ENCODE results near the gene RIMBP2. TPM values are rescaled to one million over a fixed set of nuclear protein-coding genes. Genes with fewer than 3 reads are reported as not detected.

The RIMBP2 gene
- total and polyA plus RNA-seq, 9 of the 15 experiments (the other 6 are each of a cell fraction or from before 2014, with no cell fraction given) = not detected

DNA sequence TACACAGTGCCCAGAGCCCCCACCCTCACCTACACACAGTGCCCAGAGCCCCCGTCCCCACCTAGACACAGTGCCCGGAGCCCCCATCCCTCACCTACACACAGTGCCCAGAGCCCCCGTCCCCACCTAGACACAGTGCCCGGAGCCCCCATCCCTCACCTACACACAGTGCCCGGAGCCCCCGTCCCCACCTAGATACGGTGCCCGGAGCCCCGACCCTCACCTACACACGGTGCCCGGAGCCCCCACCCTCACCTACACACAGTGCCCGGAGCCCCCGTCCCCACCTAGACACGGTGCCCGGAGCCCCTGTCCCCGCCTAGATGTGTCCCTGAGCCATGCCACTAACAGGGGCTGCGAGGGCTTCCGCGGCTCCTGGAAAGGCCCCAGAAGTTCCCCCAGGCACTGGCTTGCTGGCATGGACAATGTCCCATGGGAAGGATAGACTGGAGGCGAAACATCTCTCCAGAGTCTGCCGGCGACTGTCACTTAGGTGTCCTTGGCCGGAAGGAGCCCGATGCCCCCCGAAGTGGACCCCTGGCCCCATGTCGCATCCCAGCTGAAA, 232.4 kb downstream of the RIMBP2 start:
- DNase-seq (ENCODE audit: extremely low read depth in 1 of 4, low spot score in 3 of 4) (no peak), FAIRE-seq (no peak), ATAC-seq (no peak)
- WGBS (ENCODE audit: insufficient coverage, low coverage, missing lambda C conversion rate) = 3% methylated on average over 13 of the region's 26 CpGs
- no peaks in the 10 kb centered on the region for H3K9me1 ChIP-seq (ENCODE audit: control insufficient read depth, insufficient read depth, low read length)
- no peaks in the 10 kb centered on the region for H3K9me3 ChIP-seq (replicated peaks; ENCODE audit: control insufficient read depth, insufficient read depth, low read depth, low read length)
- H3K27me3 ChIP-seq (ENCODE audit: control insufficient read depth in 2 of 2, insufficient read depth in 2 of 2, low read length in 2 of 2) = peaks cover 9 to 53% of the 10 kb centered on the region in 2 experiments; a peak in 4 of 5 replicates
- ChIA-PET POLR2A (no interaction called here), CTCF (ENCODE audit: low intra/inter-chr PET ratio) (no interaction called here)
- in situ Hi-C loops (cut with MboI) = no loop called here
- H3K36me3 ChIP-seq (ENCODE audit: control insufficient read depth, insufficient read depth, low read length) = no peaks in the 10 kb centered on the region
- no peak overlapping the region for H2AFZ ChIP-seq (ENCODE audit: low read depth, low read length)
- no peaks in the 10 kb centered on the region for H4K20me1 ChIP-seq (replicated peaks; ENCODE audit: control insufficient read depth, insufficient read depth, low read length)
- H3K4me1 ChIP-seq (replicated peaks in 1 of 2; ENCODE audit: control insufficient read depth in 2 of 2, insufficient read depth in 2 of 2, low read length in 2 of 2) = no peaks in the 10 kb centered on the region
- BruUV-seq (replicated peaks) = no TSS peak
- H3K9ac ChIP-seq (ENCODE audit: insufficient read depth in 1 of 2, low read depth in 2 of 2, low read length in 2 of 2) = no peak overlapping the region
- H3K4me2 ChIP-seq (ENCODE audit: insufficient read depth, low read length) = no peak overlapping the region
- TF ChIP-seq HEY1 (CRISPR knock-in tag; IDR thresholded peaks at IDR 0.05; ENCODE audit: borderline replicate concordance) (no peak), SOX6 (IDR thresholded peaks at IDR 0.05) (no peak), FOXA3 (CRISPR knock-in tag; conservative IDR thresholded peaks at IDR 0.05 in 1 of 2, IDR thresholded peaks at IDR 0.05 in 1 of 2) (no peak), KAT2B (IDR thresholded peaks at IDR 0.05; ENCODE audit: low read depth, low read length) (no peak), PTBP1 (IDR thresholded peaks at IDR 0.05; ENCODE audit: low read depth, low read length) (no peak), SMARCB1 (IDR thresholded peaks at IDR 0.05; ENCODE audit: insufficient read length, low read depth) (no peak)
- H3K27ac ChIP-seq (ENCODE audit: extremely low read depth, low read depth, low read length) = no peak overlapping the region
- intact Hi-C loops (cut with micrococcal nuclease) = no loop called here
- H3K4me3 ChIP-seq = no peak overlapping the region
- H3K79me2 ChIP-seq (ENCODE audit: control insufficient read depth, insufficient read depth, low read length) = no peaks in the 10 kb centered on the region

DNA sequence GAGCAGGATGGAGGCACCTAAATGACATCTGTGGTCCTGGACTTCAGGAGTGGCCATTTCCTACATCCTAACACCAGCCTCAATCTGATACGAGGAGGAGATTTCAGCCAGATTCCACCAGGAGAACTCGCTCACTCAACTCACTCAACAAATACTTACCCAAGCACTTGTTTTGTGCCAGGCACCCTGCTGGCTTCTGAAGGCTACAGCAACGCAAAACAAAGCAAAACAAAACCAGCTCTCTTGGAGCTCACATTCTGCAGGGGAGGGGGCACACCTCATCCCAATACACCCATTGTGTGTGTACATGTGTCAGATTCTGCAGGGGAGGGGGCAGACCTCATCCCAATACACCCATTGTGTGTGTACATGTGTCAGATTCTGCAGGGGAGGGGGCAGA, 233.7 kb downstream of the RIMBP2 start:
- in situ Hi-C loops (cut with MboI) (no loop called here), intact Hi-C loops (cut with micrococcal nuclease) (no loop called here)
- no peaks in the 10 kb centered on the region for H3K9me3 ChIP-seq (replicated peaks; ENCODE audit: control insufficient read depth, insufficient read depth, low read depth, low read length)
- no peaks in the 10 kb centered on the region for H3K36me3 ChIP-seq (ENCODE audit: control insufficient read depth, insufficient read depth, low read length)
- no peaks in the 10 kb centered on the region for H3K4me1 ChIP-seq (replicated peaks in 1 of 2; ENCODE audit: control insufficient read depth in 2 of 2, insufficient read depth in 2 of 2, low read length in 2 of 2)
- no TSS peak for BruUV-seq (replicated peaks)
- no peak overlapping the region for H3K4me3 ChIP-seq
- H4K20me1 ChIP-seq (replicated peaks; ENCODE audit: control insufficient read depth, insufficient read depth, low read length) = no peaks in the 10 kb centered on the region
- H2AFZ ChIP-seq (ENCODE audit: low read depth, low read length) = no peak overlapping the region
- CTCF ChIA-PET (ENCODE audit: low intra/inter-chr PET ratio) = no interaction called here
- 0% methylated on average over 3 of the region's 3 CpGs for WGBS (ENCODE audit: insufficient coverage, low coverage, missing lambda C conversion rate)
- H3K4me2 ChIP-seq (ENCODE audit: insufficient read depth, low read length) = no peak overlapping the region
- no peak overlapping the region for H3K9ac ChIP-seq (ENCODE audit: insufficient read depth in 1 of 2, low read depth in 2 of 2, low read length in 2 of 2)
- H3K79me2 ChIP-seq (ENCODE audit: control insufficient read depth, insufficient read depth, low read length) = no peaks in the 10 kb centered on the region
- no peak for ATAC-seq
- no peak overlapping the region for H3K27ac ChIP-seq (ENCODE audit: extremely low read depth, low read depth, low read length)
- POLR2A ChIA-PET = no interaction called here
- H3K27me3 ChIP-seq (ENCODE audit: control insufficient read depth in 2 of 2, insufficient read depth in 2 of 2, low read length in 2 of 2) = peaks cover 16 to 61% of the 10 kb centered on the region in 2 experiments
- H3K9me1 ChIP-seq (ENCODE audit: control insufficient read depth, insufficient read depth, low read length) = no peaks in the 10 kb centered on the region
- no peak for FAIRE-seq
- DNase-seq (ENCODE audit: extremely low read depth in 1 of 4, low spot score in 3 of 4) = no peak
- TF ChIP-seq TSC22D4 (tag; IDR thresholded peaks at IDR 0.05) (no peak), LEF1 (IDR thresholded peaks at IDR 0.05) (no peak), POLR3G (IDR thresholded peaks at IDR 0.05; ENCODE audit: extremely low read depth, insufficient read length, insufficient replicate concordance) (no peak), KAT2B (IDR thresholded peaks at IDR 0.05; ENCODE audit: low read depth, low read length) (no peak), GABPB2 (CRISPR knock-in tag; conservative IDR thresholded peaks at IDR 0.05) (no peak), ERF (CRISPR knock-in tag; IDR thresholded peaks at IDR 0.05) (no peak), MAFK (IDR thresholded peaks at IDR 0.05; ENCODE audit: low read length) (no peak)
- TF ChIP-seq, protein P1, sequence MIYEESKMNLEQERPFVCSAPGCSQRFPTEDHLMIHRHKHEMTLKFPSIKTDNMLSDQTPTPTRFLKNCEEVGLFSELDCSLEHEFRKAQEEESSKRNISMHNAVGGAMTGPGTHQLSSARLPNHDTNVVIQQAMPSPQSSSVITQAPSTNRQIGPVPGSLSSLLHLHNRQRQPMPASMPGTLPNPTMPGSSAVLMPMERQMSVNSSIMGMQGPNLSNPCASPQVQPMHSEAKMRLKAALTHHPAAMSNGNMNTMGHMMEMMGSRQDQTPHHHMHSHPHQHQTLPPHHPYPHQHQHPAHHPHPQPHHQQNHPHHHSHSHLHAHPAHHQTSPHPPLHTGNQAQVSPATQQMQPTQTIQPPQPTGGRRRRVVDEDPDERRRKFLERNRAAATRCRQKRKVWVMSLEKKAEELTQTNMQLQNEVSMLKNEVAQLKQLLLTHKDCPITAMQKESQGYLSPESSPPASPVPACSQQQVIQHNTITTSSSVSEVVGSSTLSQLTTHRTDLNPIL (CRISPR knock-in tag; IDR thresholded peaks at IDR 0.05) = no peak
- TF ChIP-seq, protein P2, sequence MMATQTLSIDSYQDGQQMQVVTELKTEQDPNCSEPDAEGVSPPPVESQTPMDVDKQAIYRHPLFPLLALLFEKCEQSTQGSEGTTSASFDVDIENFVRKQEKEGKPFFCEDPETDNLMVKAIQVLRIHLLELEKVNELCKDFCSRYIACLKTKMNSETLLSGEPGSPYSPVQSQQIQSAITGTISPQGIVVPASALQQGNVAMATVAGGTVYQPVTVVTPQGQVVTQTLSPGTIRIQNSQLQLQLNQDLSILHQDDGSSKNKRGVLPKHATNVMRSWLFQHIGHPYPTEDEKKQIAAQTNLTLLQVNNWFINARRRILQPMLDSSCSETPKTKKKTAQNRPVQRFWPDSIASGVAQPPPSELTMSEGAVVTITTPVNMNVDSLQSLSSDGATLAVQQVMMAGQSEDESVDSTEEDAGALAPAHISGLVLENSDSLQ (IDR thresholded peaks at IDR 0.05) = no peak
- TF ChIP-seq, protein P3, sequence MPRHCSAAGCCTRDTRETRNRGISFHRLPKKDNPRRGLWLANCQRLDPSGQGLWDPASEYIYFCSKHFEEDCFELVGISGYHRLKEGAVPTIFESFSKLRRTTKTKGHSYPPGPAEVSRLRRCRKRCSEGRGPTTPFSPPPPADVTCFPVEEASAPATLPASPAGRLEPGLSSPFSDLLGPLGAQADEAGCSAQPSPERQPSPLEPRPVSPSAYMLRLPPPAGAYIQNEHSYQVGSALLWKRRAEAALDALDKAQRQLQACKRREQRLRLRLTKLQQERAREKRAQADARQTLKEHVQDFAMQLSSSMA (CRISPR knock-in tag; IDR thresholded peaks at IDR 0.05) = no peak

Measured in K562 (cell line).